K562 (cell line): Measurements from ENCODE around the gene SHISA7. TPM values are rescaled to one million over a fixed set of nuclear protein-coding genes. Genes with fewer than 3 reads are reported as not detected.
A peak's percentile ranks its signal among the peaks of the same experiment; 100 is the strongest.

Experiments
- ATAC-seq: fragments of 200-7000 bp; cut with Tn5 transposase; 3 replicates; pipeline ENCODE4 v1.9.1; 2020; ENCODE audit warnings: moderate library complexity
- BruUV-seq: library from RNA; stranded (reverse); fragments of 400-500 nt; replicated peaks from 2 replicates; lab custom pipeline; 2021; lab: Mats Ljungman, UMichigan
- CTCF ChIA-PET: fragments of 300-600 bp; formaldehyde crosslinking; extraction: SDS; loops from one replicate; lab custom pipeline; 2021; ENCODE audit warnings: low intra/inter-chr PET ratio; lab: Yijun Ruan, JAX
- POLR2A ChIA-PET: fragments of 300-600, 350-650 bp; sonication (Branson Sonifier 250); formaldehyde crosslinking; extraction: SDS; loops from one replicate; lab custom pipeline; 2021; ENCODE audit warnings: antibody characterized with exemption, inconsistent platforms; lab: Yijun Ruan, JAX
- DNase-seq, 4 experiments: peaks; one replicate each; pipeline versions ENCODE4 v3.0.0 to v3.0.0-alpha.2; 2011 to 2018; ENCODE audit warnings: low spot score in 3 of 4, mixed read lengths in 3 of 4; ENCODE audit errors: extremely low read depth in 1 of 4
- FAIRE-seq: peaks from 2 replicates; lab custom pipeline; 2011; peaks lifted over from hg19 to GRCh38; lab: Jason Lieb, UNC
- H2AFZ ChIP-seq: 2 replicates; pipeline ENCODE4 v1.6.0; 2011; ENCODE audit warnings: low read depth, low read length, control low read depth, inconsistent platforms
- H3K27ac ChIP-seq: fragments of 200-600 bp; 3 replicates; pipeline ENCODE4 v1.8.0; 2011; ENCODE audit warnings: low read depth, mild to moderate bottlenecking, control low read depth, inconsistent platforms, low read length, moderate library complexity, mixed read lengths; ENCODE audit errors: extremely low read depth
- H3K27me3 ChIP-seq, 2 experiments: fragments of 300-600 bp in 1 of 2; 2 replicates in 1 of 2; 3 replicates in 1 of 2; pipeline versions ENCODE4 v1.6.0 to v1.8.0; 2011; ENCODE audit warnings: inconsistent platforms in 2 of 2, low read length in 2 of 2, mild to moderate bottlenecking in 1 of 2, mixed read lengths in 1 of 2, moderate library complexity in 1 of 2; ENCODE audit not compliant: control insufficient read depth in 2 of 2, insufficient read depth in 2 of 2
- H3K36me3 ChIP-seq: fragments of 300-600 bp; 3 replicates; pipeline ENCODE4 v1.8.0; 2011; ENCODE audit warnings: mild to moderate bottlenecking, low read length, inconsistent platforms; ENCODE audit not compliant: control insufficient read depth, insufficient read depth
- H3K4me1 ChIP-seq, 2 experiments: fragments of 200-600 bp in 1 of 2; replicated peaks in 1 of 2; 2 replicates in 1 of 2; 3 replicates in 1 of 2; pipeline versions ENCODE4 v1.5.1 to v1.8.0; 2011; ENCODE audit warnings: inconsistent platforms in 2 of 2, low read length in 2 of 2, mild to moderate bottlenecking in 1 of 2, mixed read lengths in 1 of 2, moderate library complexity in 1 of 2; ENCODE audit not compliant: control insufficient read depth in 2 of 2, insufficient read depth in 2 of 2
- H3K4me2 ChIP-seq: 2 replicates; pipeline ENCODE4 v1.6.1; 2011; ENCODE audit warnings: low read length, control low read depth, inconsistent platforms, mixed read lengths; ENCODE audit not compliant: insufficient read depth
- H3K4me3 ChIP-seq: fragments of 200-600 bp; sonication (generic), shearing (Covaris generic); 2 replicates; pipeline ENCODE4 v1.5.1; 2016; ENCODE audit warnings: control low read depth, inconsistent platforms
- H3K79me2 ChIP-seq: fragments of 200-600 bp; 3 replicates; pipeline ENCODE4 v1.8.0; 2011; ENCODE audit warnings: low read length, inconsistent platforms; ENCODE audit not compliant: control insufficient read depth, insufficient read depth
- H3K9ac ChIP-seq, 2 experiments: 2 replicates each; pipeline versions ENCODE4 v1.6.0 to v1.6.1; 2011; ENCODE audit warnings: low read depth in 2 of 2, low read length in 2 of 2, control low read depth in 1 of 2, inconsistent platforms in 1 of 2, mild to moderate bottlenecking in 1 of 2, mixed read lengths in 1 of 2; ENCODE audit not compliant: insufficient read depth in 1 of 2
- H3K9me1 ChIP-seq: one replicate; pipeline ENCODE4 v1.6.0; 2011; ENCODE audit warnings: inconsistent platforms, mild to moderate bottlenecking, low read length, moderate library complexity; ENCODE audit not compliant: control insufficient read depth, insufficient read depth
- H3K9me3 ChIP-seq: replicated peaks from 2 replicates; pipeline ENCODE4 v1.5.1; 2011; ENCODE audit warnings: low read depth, low read length, inconsistent platforms; ENCODE audit not compliant: control insufficient read depth, insufficient read depth
- H4K20me1 ChIP-seq: replicated peaks from 2 replicates; pipeline ENCODE4 v1.6.1; 2011; ENCODE audit warnings: low read length, inconsistent platforms, mixed read lengths; ENCODE audit not compliant: control insufficient read depth, insufficient read depth
- USF1 ChIP-seq: sonication (generic); formaldehyde crosslinking; IDR thresholded peaks from 2 replicates; pipeline ENCODE4 v1.9.0; 2022; ENCODE audit warnings: mild to moderate bottlenecking, missing genetic modification reagents
- USF2 ChIP-seq: sonication (generic); formaldehyde crosslinking; IDR thresholded peaks from 2 replicates; pipeline ENCODE4 v1.5.0; 2020; ENCODE audit warnings: missing genetic modification reagents
- ZNF184 ChIP-seq: sonication (generic); formaldehyde crosslinking; IDR thresholded peaks from 2 replicates; pipeline ENCODE4 v1.5.0; 2020; ENCODE audit warnings: missing genetic modification reagents
- WGBS: fragments of 100-300 bp; shearing (Covaris generic); methylation state at CpG from one replicate; pipeline ENCODE4 v1.1.6; 2016; ENCODE audit warnings: low coverage, mixed read lengths; ENCODE audit not compliant: insufficient coverage; ENCODE audit errors: missing lambda C conversion rate; 5-methylcytosine and 5-hydroxymethylcytosine counted together
- in situ Hi-C: fragments of 300-500 bp; cut with MboI; formaldehyde crosslinking; loops from 4 replicates; pipeline ENCODE4 v1.15.0; 2018; ENCODE audit warnings: inconsistent platforms, mixed read lengths
- intact Hi-C: fragments of 100-400 bp; cut with micrococcal nuclease; formaldehyde crosslinking; loops from 2 replicates; pipeline ENCODE4 v1.14.2; 2022
- polyA plus RNA-seq, 8 experiments: library from polyadenylated mRNA; depleted of rRNA in 4 of 8; stranded (reverse) in 5 of 8; unstranded in 3 of 8; fragments of >200 nt; fragmentation: Nextera tagmentation in 2 of 8; fragmentation: Illumina TruSeq in 1 of 8; extraction: Ambion mirVana in 2 of 8; extraction: Trizol in 1 of 8; gene quantifications; 2 replicates each; pipeline versions ENCODE4 v1.2.1 to v1.2.3, GENCODE V29; 2011 to 2014; ENCODE audit warnings: inconsistent platforms in 1 of 8, missing spikeins in 1 of 8
- total RNA-seq, 7 experiments: library from RNA; depleted of rRNA in 6 of 7; stranded (reverse); fragments of >200 nt in 6 of 7; fragmentation: Illumina TruSeq in 2 of 7; extraction: Trizol in 2 of 7; gene quantifications; 2 replicates each; pipeline versions ENCODE4 v1.2.1 to v1.2.3, GENCODE V29; 2011 to 2021; ENCODE audit warnings: low replicate concordance in 1 of 7

SHISA7 gene
- total and polyA plus RNA-seq, 9 of the 15 experiments (the other 6 are each of a cell fraction or from before 2014, with no cell fraction given): 0.01 to 0.40 (median 0.07) TPM

- Histone ChIP-seq H3K27me3 (peaks cover 0 to 9% of the 10 kb centered on the region in 2 experiments; a peak in 2 of 5 replicates), H3K4me1 (peaks cover 10 to 36% of the 10 kb centered on the region in 2 experiments), H4K20me1 (peaks cover 14% of the 10 kb centered on the region), H2AFZ (no peak overlapping the region), H3K79me2 (no peaks in the 10 kb centered on the region), H3K9me3 (no peaks in the 10 kb centered on the region), H3K9ac (no peak overlapping the region)
- CTCF ChIA-PET: no interaction called here
- ATAC-seq (no peak), FAIRE-seq (no peak)
- intact Hi-C loops: no loop called here
- no TSS peak for BruUV-seq
- in situ Hi-C loops: loop anchor here (25.0 kb wide), 1 partner anchor 775 kb away; the partner anchor contains the start of gene LILRB4
- POLR2A ChIA-PET: interaction anchor here (0.6 to 1.7 kb wide), 11 partner anchors 10 to 84 kb away, joined by 3 to 9 read pairs (median 4); partner anchors contain the start of gene UBE2S
- peak; percentile 71 for TF ChIP-seq USF1 (CRISPR knock-in tag)
- no peak for TF ChIP-seq ZNF184 (CRISPR knock-in tag)
- TF ChIP-seq USF2 (CRISPR knock-in tag): peak; percentile 48
- TF ChIP-seq, all 486 proteins: peak for 2
- Histone ChIP-seq H3K4me3 (no peak overlapping the region), H3K27ac (no peak overlapping the region), H3K36me3 (no peaks in the 10 kb centered on the region), H3K9me1 (no peaks in the 10 kb centered on the region), H3K4me2 (no peak overlapping the region)
- no peak for DNase-seq
- 21% methylated on average over 8 of the region's 8 CpGs for WGBS
Observed at GRCh38 chr19:55436847-55437246, 6.3 kb downstream of the SHISA7 start.
